Activated CD8-positive, alpha-beta T cell treated with anti-CD3 and anti-CD28 coated beads for 36 hours (primary cell): ENCODE data around the gene CENPP. TPM values are rescaled to one million over a fixed set of nuclear protein-coding genes. Genes with fewer than 3 reads are reported as not detected.

Experiments used
- microRNA-seq: library from miRNA; unstranded; fragments of <30 nt; microRNA quantifications from one replicate; pipeline ENCODE4 v1.2.0, GENCODE V29; 2022; ENCODE audit warnings: borderline microRNAs expressed, borderline replicate concordance
- total RNA-seq, 2 experiments: library from RNA; stranded (reverse); gene quantifications; one replicate each; pipeline ENCODE4 v1.2.3, GENCODE V29; 2021

The CENPP gene
- total RNA-seq, 2 experiments from 2014 or later, result 22.5 to 28.7 TPM

Small RNAs within 50 kb of the gene (microRNA-seq; reads per million reads assigned to microRNA genes)
- gene MIR3651 (3.9 reads per million, percentile 13 among the genes with 10 or more reads in this experiment), gene MIR4670 (not detected)

Other genes with a start within 250 kb of the CENPP start
- 10 to 100 TPM; 39.6 to 39.8 TPM for gene SPTLC1, start 210.5 kb upstream of the CENPP start, total RNA-seq
- 100 to 1,000 TPM; 247 to 251 TPM for gene IARS1, start 32.3 kb upstream of the CENPP start, total RNA-seq
- gene NOL8, start 603 bp upstream of the CENPP start, total RNA-seq, result 10 to 100 TPM; 44.1 to 46.5 TPM
- not detected for gene OGN, start 78.6 kb downstream of the CENPP start, total RNA-seq
- gene OMD, start 98.5 kb downstream of the CENPP start, total RNA-seq, result not detected
- not detected for gene ASPN, start 156.6 kb downstream of the CENPP start, total RNA-seq
- not detected for gene ECM2, start 210.0 kb downstream of the CENPP start, total RNA-seq